HepG2 (cell line): ENCODE measurements around the gene TROAP. TPM values are rescaled to one million over a fixed set of nuclear protein-coding genes. Genes with fewer than 3 reads are reported as not detected.

Experiments
- ISX ChIP-seq: sonication (generic); formaldehyde crosslinking; conservative IDR thresholded peaks from 2 replicates; pipeline ENCODE4 v1.5.0; 2020; ENCODE audit warnings: missing genetic modification reagents
- KMT2A ChIP-seq: sonication (generic); formaldehyde crosslinking; IDR thresholded peaks from 2 replicates; pipeline ENCODE4 v1.4.0; 2020; ENCODE audit warnings: missing genetic modification reagents
- MEF2D ChIP-seq: sonication (generic); formaldehyde crosslinking; IDR thresholded peaks from 2 replicates; pipeline ENCODE4 v1.5.1; 2020; ENCODE audit warnings: mild to moderate bottlenecking, missing genetic modification reagents
- NCOA1 ChIP-seq: sonication (generic); formaldehyde crosslinking; IDR thresholded peaks from 2 replicates; pipeline ENCODE4 v1.9.0; 2021; ENCODE audit warnings: missing genetic modification reagents
- PRPF4 ChIP-seq: fragments of 200-400 bp; formaldehyde crosslinking; IDR thresholded peaks from 2 replicates; pipeline ENCODE4 v1.6.1; 2016; ENCODE audit warnings: low read length, low read depth; ENCODE audit not compliant: poor library complexity, severe bottlenecking
- TMF1 ChIP-seq: sonication (generic); formaldehyde crosslinking; IDR thresholded peaks from 2 replicates; pipeline ENCODE4 v1.8.1; 2022; ENCODE audit warnings: low read depth, missing genetic modification reagents
- ZFP41 ChIP-seq: sonication (generic); formaldehyde crosslinking; IDR thresholded peaks from 2 replicates; pipeline ENCODE4 v1.4.0; 2020; ENCODE audit warnings: mild to moderate bottlenecking, missing genetic modification reagents, borderline replicate concordance
- ZNF136 ChIP-seq: sonication (generic); formaldehyde crosslinking; IDR thresholded peaks from 2 replicates; pipeline ENCODE4 v1.8.1; 2022; ENCODE audit warnings: low read depth, mild to moderate bottlenecking, moderate library complexity, missing genetic modification reagents
- ZNF609 ChIP-seq: sonication (generic); formaldehyde crosslinking; IDR thresholded peaks from 2 replicates; pipeline ENCODE4 v1.4.0; 2020; ENCODE audit warnings: mild to moderate bottlenecking, missing genetic modification reagents, borderline replicate concordance
- ZNF629 ChIP-seq: sonication (generic); formaldehyde crosslinking; conservative IDR thresholded peaks from 2 replicates; pipeline ENCODE4 v1.5.0; 2020; ENCODE audit warnings: missing genetic modification reagents
- polyA plus RNA-seq, 8 experiments: library from polyadenylated mRNA; depleted of rRNA in 3 of 8; stranded (reverse) in 7 of 8; unstranded in 1 of 8; fragments of >200 nt; fragmentation: Illumina TruSeq in 4 of 8; extraction: Trizol in 4 of 8; gene quantifications; 2 replicates each; pipeline versions ENCODE4 v1.2.1 to v1.2.3, GENCODE V29; 2011 to 2016; ENCODE audit warnings: low read depth in 4 of 8, missing spikeins in 1 of 8, mixed read lengths in 1 of 8; ENCODE audit not compliant: insufficient read depth in 1 of 8
- total RNA-seq, 5 experiments: library from RNA; depleted of rRNA; stranded (reverse); fragments of >200 nt; fragmentation: Illumina TruSeq; extraction: Trizol; gene quantifications; 2 replicates each; pipeline ENCODE4 v1.2.3, GENCODE V29; 2016; ENCODE audit warnings: low read depth in 1 of 5

The TROAP gene
- total and polyA plus RNA-seq, 2 of the 13 experiments (the other 11 are each of a cell fraction or from before 2014, with no cell fraction given), result 22.5 to 30.9 TPM

DNA sequence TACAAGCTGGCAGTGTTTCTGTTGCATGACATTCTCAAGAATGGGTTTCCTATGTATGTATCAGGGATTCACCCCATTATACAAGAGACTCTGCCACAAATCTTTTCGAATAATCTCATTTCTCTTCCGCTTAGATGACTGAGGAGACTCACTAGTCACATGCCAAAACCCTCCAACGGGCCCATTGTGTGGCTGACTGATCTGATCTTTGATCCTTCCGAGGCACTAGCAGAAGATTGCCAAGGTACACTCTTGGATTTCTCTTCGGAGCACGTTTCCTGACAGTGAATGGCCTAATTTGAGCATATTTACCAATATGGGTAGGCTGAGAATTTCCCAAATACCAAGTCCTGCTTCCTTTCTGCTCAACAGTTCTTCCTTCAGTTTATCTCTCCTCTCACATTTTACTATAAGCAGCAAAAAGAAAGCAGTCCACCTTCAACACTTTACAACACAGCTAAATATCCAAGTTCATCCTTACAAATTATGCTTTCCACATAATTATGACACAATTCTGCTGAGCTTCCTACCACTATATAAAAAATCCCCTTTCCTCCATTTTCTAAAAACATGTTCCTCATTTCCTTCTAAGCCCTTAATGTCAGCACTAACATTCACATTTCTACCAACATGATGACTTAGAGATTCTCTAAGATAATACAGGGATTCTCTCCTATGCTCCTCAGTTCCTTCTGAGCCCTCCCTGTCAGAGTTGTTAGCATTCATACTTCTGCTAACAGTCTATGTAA, 17.1 kb upstream of the TROAP start (continued):
- no peak for TF ChIP-seq ZNF609 (CRISPR knock-in tag)
- TF ChIP-seq MEF2D (CRISPR knock-in tag), result no peak
- no peak for TF ChIP-seq ZNF136 (CRISPR knock-in tag)
- TF ChIP-seq TMF1 (CRISPR knock-in tag), result no peak
- TF ChIP-seq NCOA1 (CRISPR knock-in tag), result no peak
- no peak for TF ChIP-seq ZFP41 (CRISPR knock-in tag)
- peak; percentile 95 for TF ChIP-seq ZNF629 (CRISPR knock-in tag)
- no peak for TF ChIP-seq ISX
- no peak for TF ChIP-seq PRPF4
- no peak for TF ChIP-seq KMT2A
- TF ChIP-seq, all 625 proteins: peak for 13
